Stimulated activated effector memory CD8-positive, alpha-beta T cell treated with anti-CD3 and anti-CD28 coated beads, Interleukin-12 subunit alpha, Interleukin-12 subunit beta, amount 100 ng/mL, for 72 hours (primary cell): ENCODE results near the gene NDRG2.
A peak's percentile ranks its signal among the peaks of the same experiment; 100 is the strongest.

Experiments
- ATAC-seq: fragments of 150-1000 bp; cut with Tn5 transposase; 2 replicates; pipeline ENCODE4 v1.10.0; 2021
- DNase-seq, 2 donors: peaks; one replicate each; pipeline ENCODE4 v3.0.0; 2021 to 2022; ENCODE audit warnings: low spot score in 2 of 2
- H3K27ac Mint-ChIP-seq: one replicate; pipeline ENCODE4 v1.8.0; 2022; ENCODE audit warnings: mild to moderate bottlenecking, mixed read lengths
- H3K36me3 Mint-ChIP-seq: one replicate; pipeline ENCODE4 v1.8.0; 2022; ENCODE audit warnings: mild to moderate bottlenecking, mixed read lengths
- H3K4me1 Mint-ChIP-seq: one replicate; pipeline ENCODE4 v1.8.0; 2022; ENCODE audit warnings: mixed read lengths
- H3K4me3 Mint-ChIP-seq: one replicate; pipeline ENCODE4 v1.8.0; 2022; ENCODE audit warnings: mild to moderate bottlenecking, mixed read lengths
- H3K9me3 Mint-ChIP-seq: one replicate; pipeline ENCODE4 v1.8.0; 2022; ENCODE audit warnings: mixed read lengths

The NDRG2 gene

GRCh38 chr14:21026988-21027315 lies 2.1 kb upstream of the NDRG2 start:
- DNase-seq: no peak
- H3K27ac Mint-ChIP-seq: no peak overlapping the region
- H3K4me1 Mint-ChIP-seq: peaks cover 19% of the 10 kb centered on the region
- no peak overlapping the region for H3K4me3 Mint-ChIP-seq
- no peak for ATAC-seq
- no peaks in the 10 kb centered on the region for H3K36me3 Mint-ChIP-seq
- no peaks in the 10 kb centered on the region for H3K9me3 Mint-ChIP-seq

DNA sequence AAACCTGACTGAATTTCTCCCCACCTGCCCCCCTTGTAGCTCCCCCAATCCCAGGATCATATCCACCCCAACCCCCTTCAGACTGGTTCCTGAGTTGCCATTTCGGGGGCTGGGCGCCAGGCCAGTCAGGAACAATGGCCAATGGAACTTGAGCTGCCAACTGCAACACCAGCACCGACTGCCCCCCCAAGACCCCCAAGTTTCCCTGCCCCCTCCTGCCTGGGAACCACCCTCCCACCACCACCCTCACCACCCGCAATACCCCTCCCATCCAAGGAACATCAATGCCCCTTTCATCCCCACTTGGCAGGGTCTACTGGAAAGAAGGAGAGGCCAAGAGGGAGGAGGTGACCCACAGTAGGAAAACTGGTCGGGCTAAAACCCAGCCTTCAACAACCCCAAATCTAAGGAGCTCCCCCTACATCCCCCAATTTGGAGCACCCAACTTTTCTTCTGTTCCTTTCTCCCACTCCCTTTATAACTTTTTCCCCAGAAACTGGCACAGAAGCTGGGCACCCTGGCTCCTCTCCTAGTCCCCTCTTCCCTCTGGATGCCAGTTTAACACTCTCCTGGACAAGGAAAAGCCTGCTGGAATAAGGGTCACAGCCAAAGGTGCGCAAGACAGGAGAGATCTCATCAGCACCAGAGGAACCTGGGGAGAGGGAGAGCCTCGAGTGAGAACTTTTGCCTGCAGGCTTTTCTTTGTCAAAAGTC lies 1.6 kb upstream of the NDRG2 start:
- DNase-seq (no peak), ATAC-seq (no peak)
- peaks cover 19% of the 10 kb centered on the region for H3K4me1 Mint-ChIP-seq
- no peaks in the 10 kb centered on the region for H3K9me3 Mint-ChIP-seq
- no peaks in the 10 kb centered on the region for H3K36me3 Mint-ChIP-seq
- no peak overlapping the region for H3K4me3 Mint-ChIP-seq
- no peak overlapping the region for H3K27ac Mint-ChIP-seq

- no peak for DNase-seq
Observed at GRCh38 chr14:21025371-21026273, 761 bp upstream of the NDRG2 start.

GRCh38 chr14:21023817-21024584 lies 860 bp downstream of the NDRG2 start:
- H3K27ac Mint-ChIP-seq: peak overlapping the region; percentile 46
- peak overlapping the region; percentile 75 for H3K4me3 Mint-ChIP-seq
- DNase-seq (no peak), ATAC-seq (no peak)
- peaks cover 19% of the 10 kb centered on the region for H3K4me1 Mint-ChIP-seq
- H3K9me3 Mint-ChIP-seq: no peaks in the 10 kb centered on the region
- H3K36me3 Mint-ChIP-seq: no peaks in the 10 kb centered on the region

More at GRCh38 chr14:21025371-21026273, 761 bp upstream of the NDRG2 start:
- Mint-ChIP-seq H3K9me3 (no peaks in the 10 kb centered on the region), H3K4me1 (peaks cover 19% of the 10 kb centered on the region), H3K4me3 (peak overlapping the region; percentile 75), H3K36me3 (no peaks in the 10 kb centered on the region), H3K27ac (no peak overlapping the region)
- ATAC-seq: no peak

GRCh38 chr14:21023174-21023573 lies 1.7 kb downstream of the NDRG2 start:
- Mint-ChIP-seq H3K4me1 (peaks cover 19% of the 10 kb centered on the region), H3K36me3 (no peaks in the 10 kb centered on the region), H3K9me3 (no peaks in the 10 kb centered on the region), H3K4me3 (peak overlapping the region; percentile 75), H3K27ac (no peak overlapping the region)
- ATAC-seq: no peak
- DNase-seq: no peak

GRCh38 chr14:21022686-21023085 lies 2.2 kb downstream of the NDRG2 start:
- Mint-ChIP-seq H3K27ac (no peak overlapping the region), H3K4me3 (no peak overlapping the region), H3K4me1 (peaks cover 19% of the 10 kb centered on the region), H3K36me3 (no peaks in the 10 kb centered on the region), H3K9me3 (no peaks in the 10 kb centered on the region)
- ATAC-seq (no peak), DNase-seq (no peak)

DNA sequence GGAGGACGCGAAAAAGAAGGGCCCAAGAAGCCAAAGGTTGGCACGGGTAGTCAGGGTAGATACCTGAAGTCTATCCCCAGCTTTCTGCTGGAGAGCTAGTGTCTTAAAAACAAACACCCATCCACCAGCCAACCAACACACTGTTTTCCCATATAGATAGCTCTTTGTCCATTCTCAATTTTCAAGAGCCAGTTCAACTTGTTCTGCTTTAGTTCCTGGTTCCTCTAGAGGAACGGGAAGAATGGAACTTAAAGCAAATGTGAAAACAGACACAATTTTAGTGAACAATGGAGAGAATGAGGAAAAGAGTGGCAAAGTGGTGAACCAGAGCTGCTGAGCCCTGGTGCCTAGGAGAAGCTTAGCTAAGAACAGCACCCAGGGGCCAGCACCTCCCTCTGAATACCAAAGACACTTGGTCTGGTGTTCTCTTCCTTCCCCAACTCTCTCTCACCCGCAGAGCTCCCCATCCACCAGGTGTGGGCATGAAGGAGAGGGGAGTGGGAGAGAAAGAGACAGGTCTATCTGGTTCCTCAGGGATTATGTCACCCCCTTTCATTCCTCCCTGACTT lies 3.8 kb downstream of the NDRG2 start:
- DNase-seq (no peak), ATAC-seq (no peak)
- Mint-ChIP-seq H3K4me1 (peaks cover 19% of the 10 kb centered on the region), H3K9me3 (no peaks in the 10 kb centered on the region), H3K4me3 (no peak overlapping the region), H3K36me3 (no peaks in the 10 kb centered on the region), H3K27ac (no peak overlapping the region)

DNA sequence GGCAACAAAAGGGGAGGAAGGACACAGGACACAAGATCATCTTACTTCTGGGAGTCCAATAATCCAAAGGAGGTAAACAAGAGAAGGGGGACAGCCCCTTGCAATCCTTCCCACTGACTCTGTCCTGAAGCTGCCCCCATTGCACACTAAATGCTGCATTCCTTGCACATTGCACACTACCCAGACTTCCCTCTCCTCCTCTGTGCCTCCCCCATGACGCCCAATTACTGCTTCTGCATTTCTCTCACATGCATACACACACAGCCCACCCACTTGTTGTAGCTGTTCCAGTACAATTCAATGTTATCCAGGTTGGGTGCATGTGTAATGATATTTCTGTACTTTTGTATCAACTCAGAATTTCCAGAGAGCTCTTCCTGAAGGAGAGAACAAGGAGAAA lies 5.5 kb downstream of the NDRG2 start:
- Mint-ChIP-seq H3K27ac (no peak overlapping the region), H3K36me3 (no peaks in the 10 kb centered on the region), H3K9me3 (no peaks in the 10 kb centered on the region), H3K4me1 (peaks cover 15% of the 10 kb centered on the region), H3K4me3 (no peak overlapping the region)
- DNase-seq: no peak
- ATAC-seq: no peak

DNA sequence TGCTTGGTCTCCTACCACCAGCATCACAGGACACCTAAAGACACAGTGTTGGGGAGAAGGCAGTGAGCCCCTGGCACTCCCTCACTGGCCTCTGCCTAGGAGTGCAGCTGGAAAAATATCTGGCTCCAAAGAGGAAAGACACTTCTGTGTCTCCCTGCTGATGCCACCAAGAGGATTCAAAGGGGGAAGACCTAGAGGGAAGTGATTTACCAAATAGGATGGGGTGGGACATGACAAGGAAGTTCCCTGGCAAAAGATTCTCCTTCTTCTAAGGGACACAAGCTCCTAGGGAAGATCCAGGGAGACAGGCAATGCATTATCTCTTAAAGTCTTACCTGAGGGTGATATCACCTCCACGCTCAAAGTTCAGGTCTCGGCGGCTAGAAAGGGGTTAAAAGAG lies 6.1 kb downstream of the NDRG2 start:
- Mint-ChIP-seq H3K27ac (no peak overlapping the region), H3K9me3 (no peaks in the 10 kb centered on the region), H3K36me3 (no peaks in the 10 kb centered on the region), H3K4me1 (peaks cover 10% of the 10 kb centered on the region), H3K4me3 (no peak overlapping the region)
- ATAC-seq: no peak
- no peak for DNase-seq

DNA sequence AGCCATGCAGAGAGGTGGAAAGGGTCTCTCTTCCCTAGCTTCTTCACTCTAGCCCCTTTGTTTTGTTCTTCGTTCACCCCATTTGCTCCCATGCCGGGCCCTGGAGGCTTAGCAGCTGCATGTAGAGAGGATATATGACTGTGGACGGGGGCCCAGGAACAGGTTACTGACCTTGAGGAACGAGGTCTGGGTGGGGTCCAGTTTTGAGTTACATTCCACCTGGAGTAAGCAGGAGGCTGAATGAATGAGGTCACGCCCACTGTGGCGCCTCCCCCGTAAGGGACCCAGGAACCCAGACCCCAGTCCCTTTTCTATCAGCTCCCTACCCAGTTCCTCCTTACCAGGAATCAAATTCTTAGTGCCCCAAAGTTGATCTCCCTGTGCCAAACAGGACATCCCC lies 6.6 kb downstream of the NDRG2 start:
- Mint-ChIP-seq H3K27ac (no peak overlapping the region), H3K4me3 (no peak overlapping the region), H3K9me3 (no peaks in the 10 kb centered on the region), H3K36me3 (no peaks in the 10 kb centered on the region), H3K4me1 (peaks cover 7% of the 10 kb centered on the region)
- DNase-seq (no peak), ATAC-seq (no peak)

DNA sequence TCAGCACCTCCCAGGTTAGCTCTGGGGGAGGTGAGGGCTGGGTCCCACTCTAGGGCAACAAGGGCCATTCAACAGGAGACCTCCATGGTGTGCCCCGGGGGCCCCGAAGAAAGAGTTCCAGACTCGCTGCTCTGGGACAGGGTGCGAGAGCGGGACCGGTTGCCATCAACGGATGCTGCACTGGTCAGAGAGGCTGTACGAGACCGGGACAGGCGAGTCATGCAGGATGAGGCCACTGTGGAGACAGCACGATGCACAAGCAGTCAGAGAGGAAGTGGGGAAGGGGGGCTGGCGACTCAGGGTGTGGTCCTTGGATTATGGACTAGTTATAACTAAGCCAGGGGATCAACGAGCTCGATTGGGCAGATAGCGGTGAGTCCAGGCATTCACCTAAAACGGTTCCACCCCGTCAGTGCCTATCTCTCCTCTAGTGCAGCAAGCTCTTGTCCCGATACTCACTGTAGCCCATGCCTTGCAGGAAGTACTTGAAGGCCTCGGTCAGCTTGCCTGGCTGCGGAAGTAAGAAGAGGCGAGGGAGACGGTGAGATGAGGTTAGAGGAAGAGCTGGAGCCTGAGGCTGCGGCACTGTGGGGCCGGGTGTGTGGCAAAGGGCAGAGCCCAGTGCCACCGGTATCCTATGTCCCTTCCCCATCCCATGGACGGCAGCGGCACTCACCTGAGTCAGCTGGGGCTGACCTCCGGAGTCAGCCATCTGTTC lies 7.2 kb downstream of the NDRG2 start:
- Mint-ChIP-seq H3K36me3 (no peaks in the 10 kb centered on the region), H3K4me1 (peaks cover 2% of the 10 kb centered on the region), H3K4me3 (no peak overlapping the region), H3K27ac (no peak overlapping the region), H3K9me3 (no peaks in the 10 kb centered on the region)
- no peak for ATAC-seq
- no peak for DNase-seq

GRCh38 chr14:21016413-21017190 lies 8.3 kb downstream of the NDRG2 start:
- ATAC-seq: no peak
- H3K9me3 Mint-ChIP-seq: no peaks in the 10 kb centered on the region
- no peak for DNase-seq
- no peaks in the 10 kb centered on the region for H3K4me1 Mint-ChIP-seq
- H3K27ac Mint-ChIP-seq: no peak overlapping the region
- no peak overlapping the region for H3K4me3 Mint-ChIP-seq
- H3K36me3 Mint-ChIP-seq: no peaks in the 10 kb centered on the region

- H3K4me1 Mint-ChIP-seq: no peaks in the 10 kb centered on the region
- no peaks in the 10 kb centered on the region for H3K9me3 Mint-ChIP-seq
- no peaks in the 10 kb centered on the region for H3K36me3 Mint-ChIP-seq
- no peak overlapping the region for H3K4me3 Mint-ChIP-seq
- ATAC-seq (no peak), DNase-seq (no peak)
- H3K27ac Mint-ChIP-seq: no peak overlapping the region
Observed at GRCh38 chr14:21015312-21015711, 9.5 kb downstream of the NDRG2 start.

DNA sequence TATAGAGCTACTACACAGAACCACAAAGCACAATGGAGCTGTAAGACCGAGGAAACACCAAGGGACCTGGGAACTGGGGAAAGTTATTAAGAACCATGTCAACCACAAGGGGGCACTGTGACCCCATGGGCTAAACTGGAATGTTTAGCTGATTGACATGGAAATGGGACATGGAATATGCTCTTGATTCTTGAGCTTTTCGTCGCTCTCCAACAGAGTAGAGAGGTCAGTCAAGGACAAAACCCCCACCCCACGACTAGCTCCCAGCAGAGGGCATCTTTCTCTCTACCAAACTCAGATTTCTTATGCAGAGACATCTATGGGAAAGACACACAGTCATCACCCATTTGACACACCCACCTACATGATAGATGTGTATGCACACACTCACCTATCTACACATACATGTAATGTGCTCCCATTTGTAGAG lies 10.1 kb downstream of the NDRG2 start:
- no peaks in the 10 kb centered on the region for H3K4me1 Mint-ChIP-seq
- H3K27ac Mint-ChIP-seq: no peak overlapping the region
- no peaks in the 10 kb centered on the region for H3K36me3 Mint-ChIP-seq
- H3K9me3 Mint-ChIP-seq: no peaks in the 10 kb centered on the region
- DNase-seq (peak; percentile 66 to 84), ATAC-seq (peak; percentile 75)
- H3K4me3 Mint-ChIP-seq: no peak overlapping the region
